ENCODE results near the gene SLC5A2. TPM values are rescaled to one million over a fixed set of nuclear protein-coding genes. Genes with fewer than 3 reads are reported as not detected.

SLC5A2 gene
- total and polyA plus RNA-seq, 2 experiments from 2014 or later = 0.36 to 4.9 TPM

DNA sequence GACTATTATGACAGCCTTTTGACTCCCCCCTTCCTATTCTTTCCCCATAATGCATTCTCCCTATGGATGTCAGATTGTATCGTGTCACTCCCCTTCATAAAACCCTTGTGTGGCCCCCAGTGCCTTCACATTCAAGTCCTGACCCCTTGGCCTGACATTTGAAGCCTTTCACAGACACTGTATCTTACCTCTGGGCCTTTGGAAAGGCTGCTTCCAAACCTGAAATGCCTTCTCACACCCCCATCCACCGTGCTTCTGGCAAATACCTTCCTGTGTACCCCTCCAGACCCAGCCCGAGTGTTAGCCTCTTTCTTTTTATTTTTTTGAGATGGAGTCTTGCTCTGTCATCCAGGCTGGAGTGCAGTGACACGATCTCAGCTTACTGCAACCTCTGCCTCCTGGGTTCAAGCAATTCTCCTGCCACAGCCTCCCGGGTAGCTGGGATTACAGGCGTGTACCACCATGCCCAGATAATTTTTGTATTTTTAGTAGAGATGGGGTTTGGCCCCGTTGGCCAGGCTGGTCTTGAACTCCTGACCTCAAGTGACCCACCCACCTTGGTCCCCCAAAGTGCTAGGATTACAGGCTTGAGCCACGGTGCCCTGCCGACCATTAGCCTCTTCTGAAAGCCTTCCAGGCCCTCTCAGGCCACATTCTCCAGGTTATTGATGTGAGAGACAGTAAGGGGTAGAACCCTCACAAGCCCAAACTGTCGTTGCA is 21.6 kb upstream of the SLC5A2 start:
- TF ChIP-seq, protein P1, sequence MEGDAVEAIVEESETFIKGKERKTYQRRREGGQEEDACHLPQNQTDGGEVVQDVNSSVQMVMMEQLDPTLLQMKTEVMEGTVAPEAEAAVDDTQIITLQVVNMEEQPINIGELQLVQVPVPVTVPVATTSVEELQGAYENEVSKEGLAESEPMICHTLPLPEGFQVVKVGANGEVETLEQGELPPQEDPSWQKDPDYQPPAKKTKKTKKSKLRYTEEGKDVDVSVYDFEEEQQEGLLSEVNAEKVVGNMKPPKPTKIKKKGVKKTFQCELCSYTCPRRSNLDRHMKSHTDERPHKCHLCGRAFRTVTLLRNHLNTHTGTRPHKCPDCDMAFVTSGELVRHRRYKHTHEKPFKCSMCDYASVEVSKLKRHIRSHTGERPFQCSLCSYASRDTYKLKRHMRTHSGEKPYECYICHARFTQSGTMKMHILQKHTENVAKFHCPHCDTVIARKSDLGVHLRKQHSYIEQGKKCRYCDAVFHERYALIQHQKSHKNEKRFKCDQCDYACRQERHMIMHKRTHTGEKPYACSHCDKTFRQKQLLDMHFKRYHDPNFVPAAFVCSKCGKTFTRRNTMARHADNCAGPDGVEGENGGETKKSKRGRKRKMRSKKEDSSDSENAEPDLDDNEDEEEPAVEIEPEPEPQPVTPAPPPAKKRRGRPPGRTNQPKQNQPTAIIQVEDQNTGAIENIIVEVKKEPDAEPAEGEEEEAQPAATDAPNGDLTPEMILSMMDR (IDR thresholded peaks at IDR 0.05; ENCODE audit: low read depth, low read length) = no peak
- no peaks in the 10 kb centered on the region for H3K27me3 ChIP-seq
- no peak overlapping the region for H3K27ac ChIP-seq
- DNase-seq (ENCODE audit: low read depth in 1 of 2, low spot score in 1 of 2) = no peak
- H3K4me1 ChIP-seq (ENCODE audit: low read depth) = peaks cover 7% of the 10 kb centered on the region
- H3K9me3 ChIP-seq (ENCODE audit: low read depth) = no peaks in the 10 kb centered on the region
- H3K36me3 ChIP-seq = peaks cover 4% of the 10 kb centered on the region
- H3K4me3 ChIP-seq = no peak overlapping the region

DNA sequence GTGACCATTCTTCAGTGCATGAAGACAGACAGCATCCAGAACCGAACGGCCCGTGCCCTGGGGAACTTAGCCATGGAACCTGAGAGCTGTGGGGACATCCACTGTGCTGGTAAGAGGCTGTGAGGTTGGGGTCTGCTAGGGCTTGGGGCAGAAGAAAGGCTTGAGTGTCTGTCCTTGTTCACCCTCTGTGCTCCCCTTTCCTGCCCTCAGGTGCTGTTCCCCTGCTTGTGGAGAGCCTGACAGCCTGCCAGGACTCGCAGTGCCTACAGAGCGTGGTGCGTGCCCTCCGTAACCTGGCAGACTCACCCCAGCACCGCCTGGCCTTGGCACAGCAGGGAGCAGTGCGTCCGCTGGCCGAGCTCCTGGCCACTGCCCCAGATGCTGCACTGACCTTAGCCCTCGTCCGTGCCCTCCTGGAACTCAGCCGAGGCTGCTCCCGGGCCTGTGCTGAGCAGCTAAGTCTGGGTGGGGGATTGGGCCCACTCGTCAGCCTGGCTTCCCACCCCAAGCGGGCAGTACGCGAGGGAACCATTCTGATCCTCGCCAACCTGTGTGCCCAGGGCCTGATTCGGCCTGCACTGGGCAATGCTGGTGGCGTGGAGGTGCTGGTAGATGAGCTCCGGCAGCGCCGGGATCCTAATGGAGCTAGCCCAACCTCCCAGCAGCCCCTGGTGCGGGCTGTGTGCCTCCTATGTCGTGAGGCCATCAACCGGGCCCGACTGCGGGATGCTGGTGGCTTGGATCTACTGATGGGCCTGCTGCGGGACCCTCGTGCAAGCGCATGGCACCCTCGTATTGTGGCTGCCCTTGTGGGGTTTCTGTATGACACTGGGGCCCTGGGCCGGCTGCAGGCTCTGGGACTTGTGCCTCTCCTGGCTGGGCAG is 20.8 kb upstream of the SLC5A2 start:
- no peak overlapping the region for H3K4me3 ChIP-seq
- TF ChIP-seq, protein P1 (IDR thresholded peaks at IDR 0.05; ENCODE audit: low read depth, low read length) = no peak
- DNase-seq (ENCODE audit: low read depth in 1 of 2, low spot score in 1 of 2) = no peak
- H3K36me3 ChIP-seq = peaks cover 9% of the 10 kb centered on the region
- H3K27ac ChIP-seq = no peak overlapping the region
- H3K27me3 ChIP-seq = no peaks in the 10 kb centered on the region
- H3K4me1 ChIP-seq (ENCODE audit: low read depth) = peaks cover 7% of the 10 kb centered on the region
- no peaks in the 10 kb centered on the region for H3K9me3 ChIP-seq (ENCODE audit: low read depth)

DNA sequence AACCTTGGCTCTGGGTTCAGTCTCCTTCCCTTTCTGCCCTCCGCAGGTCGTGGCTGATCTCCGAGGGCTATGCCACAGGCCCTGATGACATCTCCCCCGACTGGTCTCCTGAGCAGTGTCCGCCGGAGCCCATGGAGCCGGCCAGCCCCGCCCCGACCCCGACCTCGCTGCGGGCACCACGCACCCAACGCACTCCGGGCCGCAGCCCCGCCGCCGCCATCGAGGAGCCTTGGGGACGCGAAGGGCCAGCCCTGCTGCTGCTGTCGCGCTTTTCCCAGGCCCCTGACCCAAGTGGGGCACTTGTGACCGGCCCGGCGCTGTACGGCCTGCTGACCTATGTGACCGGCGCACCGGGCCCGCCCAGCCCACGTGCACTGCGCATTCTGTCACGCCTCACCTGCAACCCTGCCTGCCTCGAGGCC is 18.6 kb upstream of the SLC5A2 start:
- Histone ChIP-seq H3K9me3 (ENCODE audit: low read depth) (no peaks in the 10 kb centered on the region), H3K27me3 (no peaks in the 10 kb centered on the region), H3K36me3 (peaks cover 9% of the 10 kb centered on the region), H3K4me3 (no peak overlapping the region), H3K27ac (no peak overlapping the region), H3K4me1 (ENCODE audit: low read depth) (no peaks in the 10 kb centered on the region)
- no peak for DNase-seq (ENCODE audit: low read depth in 1 of 2, low spot score in 1 of 2)
- TF ChIP-seq, protein P1 (IDR thresholded peaks at IDR 0.05; ENCODE audit: low read depth, low read length) = no peak

DNA sequence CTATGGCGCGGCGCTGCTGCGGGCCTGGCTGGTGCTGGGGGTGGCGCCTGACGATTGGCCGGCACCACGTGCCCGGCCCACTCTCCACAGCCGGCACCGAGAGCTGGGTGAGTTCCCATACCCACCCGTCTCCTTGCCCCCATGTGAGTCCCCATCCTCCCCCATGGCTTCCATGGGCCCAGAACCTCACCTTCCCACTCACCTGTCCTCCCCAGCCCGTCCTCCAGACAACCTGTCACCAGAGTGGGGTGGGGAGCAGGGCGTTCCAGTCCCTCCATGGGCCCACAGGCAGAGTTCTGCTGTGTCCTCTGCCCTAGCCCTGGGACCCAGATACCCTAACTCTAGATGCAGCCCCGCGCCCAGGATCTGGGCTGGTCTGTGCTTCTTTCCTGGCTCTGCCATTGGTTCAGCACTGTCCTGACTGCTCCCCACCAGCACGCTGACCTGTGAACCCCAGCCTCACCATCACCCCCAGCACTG is 18.1 kb upstream of the SLC5A2 start:
- TF ChIP-seq, protein P1 (IDR thresholded peaks at IDR 0.05; ENCODE audit: low read depth, low read length) = no peak
- no peak overlapping the region for H3K4me3 ChIP-seq
- no peaks in the 10 kb centered on the region for H3K27me3 ChIP-seq
- H3K36me3 ChIP-seq = peaks cover 9% of the 10 kb centered on the region
- no peaks in the 10 kb centered on the region for H3K9me3 ChIP-seq (ENCODE audit: low read depth)
- no peak overlapping the region for H3K27ac ChIP-seq
- H3K4me1 ChIP-seq (ENCODE audit: low read depth) = no peaks in the 10 kb centered on the region
- DNase-seq (ENCODE audit: low read depth in 1 of 2, low spot score in 1 of 2) = no peak

DNA sequence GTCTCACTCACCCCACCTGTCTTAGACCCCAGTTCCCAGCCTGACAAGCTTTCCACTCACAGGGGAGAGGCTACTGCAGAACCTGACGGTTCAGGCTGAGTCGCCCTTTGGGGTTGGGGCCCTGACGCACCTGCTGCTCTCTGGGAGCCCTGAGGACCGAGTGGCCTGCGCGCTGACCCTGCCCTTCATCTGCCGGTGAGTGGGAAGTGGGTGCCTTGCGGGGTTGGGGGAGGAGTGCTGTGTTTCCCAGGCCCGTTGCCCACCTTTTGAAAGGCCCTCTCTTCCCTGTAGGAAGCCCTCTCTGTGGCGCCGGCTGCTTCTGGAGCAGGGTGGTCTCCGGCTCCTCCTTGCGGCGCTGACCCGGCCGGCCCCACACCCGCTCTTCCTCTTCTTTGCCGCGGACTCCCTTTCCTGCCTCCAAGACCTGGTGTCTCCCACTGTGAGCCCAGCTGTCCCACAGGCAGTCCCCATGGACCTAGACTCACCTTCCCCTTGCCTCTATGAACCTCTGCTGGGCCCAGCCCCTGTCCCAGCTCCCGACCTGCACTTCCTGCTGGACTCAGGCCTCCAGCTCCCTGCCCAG is 17.0 kb upstream of the SLC5A2 start:
- no peak for DNase-seq (ENCODE audit: low read depth in 1 of 2, low spot score in 1 of 2)
- Histone ChIP-seq H3K27ac (no peak overlapping the region), H3K4me1 (ENCODE audit: low read depth) (peaks cover under 1% of the 10 kb centered on the region)

More for the DNA sequence above, 17.0 kb upstream of the SLC5A2 start:
- Histone ChIP-seq H3K36me3 (peaks cover 9% of the 10 kb centered on the region), H3K4me3 (no peak overlapping the region), H3K27me3 (no peaks in the 10 kb centered on the region), H3K9me3 (ENCODE audit: low read depth) (no peaks in the 10 kb centered on the region)
- TF ChIP-seq, protein P1 (IDR thresholded peaks at IDR 0.05; ENCODE audit: low read depth, low read length) = no peak

Measured in cardiac muscle cell (in vitro differentiated cells and primary cell).